IPS-NIHi11 (cell line): Measurements from ENCODE around the gene ZFAND4.
"Not testable (repeated sequence)": the region's sequence is repeated elsewhere in the genome, so short reads cannot be mapped to it uniquely, and the experiment has no call there.

Source experiments
- DNase-seq: peaks from one replicate; pipeline ENCODE4 v3.0.0; 2012; ENCODE audit warnings: mixed read lengths, low spot score

Gene ZFAND4

DNA sequence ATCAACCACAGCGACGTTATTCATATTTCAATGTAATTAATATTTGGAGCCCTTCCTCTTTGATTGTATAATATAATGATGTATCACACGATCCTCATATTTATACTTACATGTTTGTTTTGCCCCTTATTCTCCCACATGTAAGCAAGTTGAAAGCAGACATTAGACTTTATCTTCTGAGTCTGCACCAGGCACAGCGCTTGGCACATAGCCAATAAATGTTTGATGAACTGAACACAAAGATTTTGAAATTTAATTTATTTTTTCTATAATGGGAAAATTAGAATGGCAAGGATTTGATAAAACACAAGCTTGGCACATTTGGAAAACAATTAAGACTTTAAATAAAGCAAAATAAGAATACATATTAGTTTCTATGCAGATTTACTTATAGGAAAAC is 31.6 kb downstream of the ZFAND4 start:
- no peak for DNase-seq

DNA sequence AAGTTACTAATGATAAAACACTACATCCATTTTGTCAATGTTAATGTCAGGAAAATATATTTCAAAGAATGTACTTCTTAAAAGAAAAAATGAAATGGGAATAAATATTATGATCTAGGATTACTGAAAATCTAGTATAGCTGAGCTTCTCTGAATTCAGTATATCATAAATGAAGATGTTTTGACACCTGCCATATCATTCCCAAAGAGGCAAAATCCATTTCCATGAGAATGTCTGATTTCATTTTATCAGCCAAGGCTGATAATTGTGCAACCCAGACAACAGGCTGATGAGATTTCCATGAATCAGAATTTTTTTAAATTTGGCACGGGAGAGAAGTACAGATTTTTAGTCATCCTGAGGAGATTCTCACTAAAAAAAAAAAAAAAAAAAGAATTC is 32.5 kb downstream of the ZFAND4 start:
- DNase-seq = no peak

DNA sequence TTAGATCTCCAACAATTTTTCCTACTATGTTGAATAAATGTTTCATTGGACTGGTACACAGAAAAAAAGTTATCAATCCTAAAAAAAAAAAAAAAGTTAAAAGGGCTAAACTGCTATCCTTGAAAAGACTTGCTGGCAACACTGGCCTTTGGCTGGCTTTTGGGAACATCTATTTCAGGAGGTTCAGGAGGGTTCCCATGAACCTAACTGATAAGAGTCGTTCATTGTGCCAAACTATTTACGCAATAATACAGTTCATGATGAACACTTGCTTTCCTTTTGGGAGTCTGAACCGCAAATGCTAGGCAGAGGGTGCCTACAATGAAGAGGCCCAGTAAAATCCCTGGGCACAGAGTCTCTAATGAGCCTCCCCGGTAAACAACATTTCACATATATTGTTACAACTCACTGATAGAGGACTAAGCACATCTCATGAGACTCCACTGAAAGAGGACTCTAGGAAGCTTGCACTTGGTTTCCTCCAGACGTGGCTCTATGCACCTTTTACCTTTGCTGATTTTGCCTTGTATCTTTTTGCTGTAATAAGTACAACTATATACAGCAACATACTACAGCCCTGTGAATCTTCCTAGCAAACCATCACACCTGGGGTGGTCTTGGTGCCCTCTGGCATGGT is 45.0 kb downstream of the ZFAND4 start:
- no peak for DNase-seq

DNA sequence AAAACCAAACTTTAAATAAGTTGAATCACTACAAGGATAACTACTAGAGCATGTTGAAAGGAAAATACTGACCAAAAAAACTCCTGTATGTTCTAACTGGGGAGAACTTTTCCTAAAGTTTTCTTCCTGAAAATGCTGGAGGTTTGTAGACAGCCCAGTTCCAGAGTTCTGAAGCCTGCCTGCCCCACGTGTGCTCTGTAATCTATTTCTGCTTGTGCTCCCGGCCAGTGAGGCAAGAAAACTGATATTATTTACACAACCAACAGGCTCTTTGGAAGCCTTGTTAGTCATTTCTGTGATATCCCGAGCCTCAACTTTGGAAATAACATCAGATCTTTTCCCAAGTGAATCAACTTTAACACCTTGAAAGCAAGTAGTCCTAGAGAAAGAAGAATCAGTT is 46.7 kb downstream of the ZFAND4 start:
- no peak for DNase-seq

DNA sequence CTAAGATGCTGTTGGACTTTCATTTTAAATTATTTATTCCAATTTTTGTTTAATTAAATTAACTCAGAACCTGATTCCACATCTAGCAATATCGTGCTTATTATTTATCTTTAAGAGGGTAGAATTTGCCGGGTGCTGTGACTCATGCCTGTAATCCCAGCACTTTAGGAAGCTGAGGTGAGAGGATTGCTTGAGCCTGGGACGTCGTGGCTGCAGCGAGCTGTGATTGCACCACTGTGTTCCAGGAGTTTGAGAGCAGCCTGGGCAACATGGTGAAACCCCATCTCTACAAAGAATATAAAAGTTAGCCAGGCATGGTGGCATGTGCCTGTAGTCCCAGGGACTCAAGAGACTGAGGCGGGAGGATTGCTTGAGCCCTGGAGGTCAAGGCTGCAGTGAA is 47.8 kb downstream of the ZFAND4 start:
- no peak for DNase-seq

DNA sequence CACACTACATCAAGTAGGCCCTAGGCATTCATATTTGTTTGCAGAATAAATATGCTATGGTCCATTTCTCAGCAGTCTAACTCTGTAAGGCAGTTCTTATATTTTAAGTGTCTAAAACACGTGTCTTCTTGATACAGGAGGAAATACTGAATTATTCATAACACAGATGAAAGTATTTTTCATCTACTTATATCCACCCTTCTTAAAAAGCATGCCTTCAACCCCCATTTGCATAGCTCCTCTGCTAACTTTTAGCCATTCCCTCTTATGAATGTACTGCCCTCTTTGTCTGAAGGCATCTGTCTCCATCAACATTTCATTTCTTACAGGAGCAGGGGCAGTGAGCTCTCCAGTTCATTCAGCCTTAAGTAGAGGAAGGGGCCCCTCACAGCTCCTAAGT is 57.7 kb downstream of the ZFAND4 start:
- no peak for DNase-seq

DNA sequence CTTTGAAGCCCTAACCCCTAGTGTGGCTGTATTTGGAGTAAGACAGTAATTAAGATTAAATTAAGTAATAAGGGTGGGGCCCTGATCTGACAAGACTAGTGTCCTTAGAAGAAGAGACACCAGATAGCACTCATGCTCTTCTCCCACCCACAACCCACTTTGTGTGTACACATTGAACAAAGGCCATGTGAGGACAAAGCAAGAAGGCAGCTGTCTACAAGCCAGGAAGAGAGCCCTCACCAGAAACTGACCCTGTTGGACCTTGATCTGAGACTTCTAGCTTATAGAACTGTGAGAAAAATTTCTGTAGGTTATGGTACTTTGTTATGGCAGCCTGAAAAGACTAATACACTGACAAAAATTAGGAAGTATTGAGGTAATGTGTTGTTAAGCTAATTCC is 59.8 kb downstream of the ZFAND4 start:
- DNase-seq = no peak

DNA sequence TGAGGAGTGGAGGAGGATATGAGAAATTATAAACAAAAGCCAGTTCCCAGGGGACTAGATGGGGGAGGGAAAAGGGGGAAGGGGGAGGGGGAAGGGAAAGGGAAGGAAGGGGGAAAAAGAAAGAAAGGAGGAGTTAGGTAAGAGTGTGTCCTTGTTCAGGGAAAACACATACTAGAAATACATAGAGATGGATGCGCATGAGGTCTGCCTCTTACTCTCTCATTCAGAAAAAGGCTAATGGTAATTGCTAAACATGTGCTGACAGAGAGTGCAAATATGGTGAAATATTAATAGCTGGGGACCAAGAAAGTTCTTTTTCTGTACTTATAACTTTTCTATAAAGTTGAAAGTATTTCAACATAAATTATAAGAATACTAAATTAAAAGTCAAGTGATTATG is 64.5 kb downstream of the ZFAND4 start:
- no peak for DNase-seq

DNA sequence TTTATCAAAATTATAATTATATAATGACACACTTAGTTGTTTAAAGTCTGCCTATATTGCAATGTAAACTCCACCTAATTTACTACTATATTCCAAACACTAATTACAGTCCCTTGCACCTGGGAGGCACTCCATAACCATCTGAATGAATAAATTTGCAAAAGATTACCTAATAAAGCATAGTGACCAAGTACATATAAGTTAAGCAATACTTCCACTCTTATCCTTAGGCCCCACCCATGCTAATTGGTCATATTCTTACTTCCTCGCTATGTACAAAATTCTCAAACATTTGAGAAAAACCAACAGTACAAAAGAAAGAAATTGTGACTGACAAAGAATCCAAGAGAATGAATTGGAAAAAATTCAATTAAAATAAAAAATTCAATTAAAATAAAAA is 65.3 kb downstream of the ZFAND4 start:
- no peak for DNase-seq

DNA sequence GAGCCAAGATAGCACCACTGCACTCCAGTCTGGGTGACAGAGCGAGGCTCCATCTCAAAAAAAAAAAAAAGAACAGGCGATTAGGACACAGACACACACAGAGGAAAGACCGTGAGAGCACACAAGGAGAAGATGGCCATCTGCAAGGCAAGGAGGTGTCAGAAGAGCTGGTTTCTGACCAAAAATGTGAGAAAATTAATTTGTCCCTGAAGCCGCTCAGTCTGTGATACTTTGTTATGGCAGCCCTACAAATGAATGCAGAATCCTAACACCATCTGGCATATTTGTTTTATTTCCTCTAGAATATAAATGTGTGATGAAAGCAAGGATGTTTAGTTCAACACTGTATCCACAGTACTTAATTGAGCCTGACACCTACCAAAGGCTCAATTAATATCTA is 69.7 kb downstream of the ZFAND4 start:
- no peak for DNase-seq

DNA sequence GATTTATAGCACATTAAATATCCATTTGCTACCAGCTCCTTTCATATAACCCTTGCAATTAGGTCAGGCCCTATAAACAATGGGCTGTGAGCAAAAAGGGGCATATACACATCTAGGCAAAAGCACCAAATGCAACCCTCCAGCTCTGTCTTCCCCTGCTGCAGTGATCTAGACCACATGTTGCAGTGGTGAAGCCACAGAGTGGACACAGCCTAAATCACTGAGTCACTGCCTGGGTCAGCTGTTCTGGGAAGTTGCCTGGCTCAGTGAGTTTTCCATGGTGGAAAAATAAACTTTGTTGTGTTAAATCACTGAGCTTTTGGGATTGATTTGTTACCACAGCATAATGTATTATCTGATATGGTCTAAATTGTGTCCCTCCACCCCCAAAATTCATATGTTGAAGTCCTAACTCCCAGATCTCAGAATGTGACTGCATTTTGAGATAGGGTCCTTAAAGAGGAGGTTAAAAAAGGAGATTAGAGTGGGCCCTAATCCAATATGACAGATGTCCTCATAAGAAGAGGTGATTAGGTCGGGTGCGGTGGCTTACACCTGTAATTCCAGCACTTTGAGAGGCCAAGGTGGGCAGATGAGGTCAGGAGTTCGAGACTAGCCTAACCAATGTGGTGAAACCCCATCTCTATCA is 70.4 kb downstream of the ZFAND4 start:
- no peak for DNase-seq

DNA sequence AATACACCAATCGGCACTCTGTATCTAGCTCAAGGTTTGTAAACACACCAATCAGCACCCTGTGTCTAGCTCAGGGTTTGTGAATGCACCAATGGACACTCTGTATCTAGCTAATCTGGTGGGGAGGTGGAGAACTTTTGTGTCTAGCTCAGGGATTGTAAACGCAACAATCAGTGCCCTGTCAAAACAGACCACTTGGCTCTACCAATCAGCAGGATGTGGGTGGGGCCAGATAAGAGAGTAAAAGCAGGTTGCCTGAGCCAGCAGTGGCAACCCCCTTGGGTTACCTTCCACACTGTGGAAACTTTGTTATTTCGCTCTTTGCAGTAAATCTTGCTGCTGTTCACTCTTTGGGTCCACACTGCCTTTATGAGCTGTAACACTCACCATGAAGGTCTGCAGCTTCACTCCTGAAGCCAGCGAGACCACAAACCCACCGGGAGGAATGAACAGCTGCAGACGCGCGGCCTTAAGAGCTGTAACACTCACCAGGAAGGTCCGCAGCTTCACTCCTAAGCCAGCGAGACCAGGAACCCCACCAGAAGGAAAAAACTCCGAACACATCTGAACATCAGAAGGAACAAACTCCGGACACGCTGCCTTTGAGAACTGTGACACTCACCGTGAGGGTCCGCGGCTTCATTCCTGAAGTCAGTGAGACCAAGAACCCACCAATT is 71.2 kb downstream of the ZFAND4 start:
- not testable (repeated sequence) for DNase-seq

DNA sequence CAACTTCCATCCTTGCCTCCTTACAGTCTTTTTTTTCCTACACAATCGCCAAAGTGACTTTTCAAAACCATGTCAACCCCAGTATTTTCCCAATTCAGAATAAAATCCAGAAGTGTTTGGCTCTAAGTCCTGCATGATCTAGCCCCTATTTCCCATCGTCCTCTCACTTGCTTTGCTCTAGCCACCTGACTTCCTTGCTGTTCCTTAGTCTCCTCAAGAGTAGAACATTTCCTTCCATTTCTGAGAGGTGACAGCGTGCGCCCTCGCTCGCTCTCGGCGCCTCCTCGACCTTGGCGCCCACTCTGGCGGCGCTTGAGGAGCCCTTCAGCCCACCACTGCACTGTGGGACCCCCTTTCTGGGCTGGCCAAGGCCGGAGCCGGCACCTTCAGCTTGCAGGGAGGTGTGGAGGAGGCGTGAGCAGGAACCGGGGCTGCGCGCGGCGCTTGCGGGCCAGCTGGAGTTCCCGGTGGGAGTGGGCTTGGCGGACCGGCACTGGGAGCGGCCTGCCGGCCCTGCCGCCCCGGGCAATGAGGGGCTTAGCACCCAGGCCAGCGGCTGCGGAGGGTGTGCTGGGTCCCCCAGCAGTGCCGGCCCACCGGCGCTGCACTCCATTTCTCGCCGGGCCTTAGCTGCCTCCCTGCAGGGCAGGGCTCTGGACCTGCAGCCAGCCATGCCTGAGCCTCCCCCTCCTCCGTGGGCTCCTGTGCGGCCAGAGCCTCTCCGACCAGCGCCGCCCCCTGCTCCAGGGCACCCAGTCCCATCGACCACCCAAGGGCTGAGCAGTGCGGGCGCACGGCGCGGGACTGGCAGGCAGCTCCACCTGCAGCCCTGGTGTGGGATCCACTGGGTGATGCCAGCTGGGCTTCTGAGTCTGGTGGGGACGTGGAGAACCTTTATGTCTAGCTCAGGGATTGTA is 72.0 kb downstream of the ZFAND4 start:
- not testable (repeated sequence) for DNase-seq

DNA sequence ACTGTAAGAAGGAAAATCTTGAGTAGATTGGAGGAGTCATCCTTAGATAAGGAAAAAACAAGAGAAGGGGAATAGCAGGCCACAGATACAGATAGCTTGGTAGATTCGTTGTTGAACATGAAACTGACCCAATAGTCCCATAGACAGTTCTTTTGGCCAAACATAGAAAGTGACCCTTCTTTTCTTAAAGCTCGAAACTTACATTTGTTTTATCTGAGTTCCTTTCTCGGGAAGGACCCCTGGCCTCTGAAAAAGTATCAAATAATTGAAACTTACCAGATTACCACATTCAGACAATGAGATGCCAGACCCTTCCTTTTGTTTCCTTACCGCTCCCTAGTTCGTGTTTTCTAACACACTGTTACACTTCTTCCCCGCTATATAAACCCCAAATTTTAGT is 72.9 kb downstream of the ZFAND4 start:
- no peak for DNase-seq

DNA sequence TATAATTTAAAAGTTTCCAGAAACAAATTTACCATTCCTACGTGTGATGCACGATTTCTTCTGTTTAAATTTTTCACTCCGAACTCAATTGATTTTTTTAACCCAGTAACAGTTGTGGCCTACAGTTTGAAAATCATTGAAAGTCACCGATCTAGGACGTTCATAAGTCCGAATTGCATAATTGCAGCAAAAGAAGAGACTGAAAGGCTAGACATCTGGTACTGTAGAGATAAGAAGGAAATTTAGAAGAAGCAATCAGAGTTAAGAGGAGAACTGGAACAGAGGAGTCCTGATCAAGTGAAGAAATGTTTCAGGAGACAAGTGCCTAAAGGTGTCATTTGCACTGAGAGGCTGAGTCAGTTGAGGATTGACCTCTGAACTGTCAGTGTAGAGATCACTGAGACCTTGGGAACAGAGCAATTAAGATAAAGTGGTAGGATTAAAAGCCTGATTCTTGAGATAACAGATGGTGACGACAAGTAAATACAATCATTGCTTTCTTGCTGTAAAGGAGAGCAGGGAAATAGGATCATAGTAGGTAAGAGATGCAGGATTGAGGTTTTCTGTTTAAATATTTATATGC is 73.5 kb downstream of the ZFAND4 start:
- DNase-seq = no peak

DNA sequence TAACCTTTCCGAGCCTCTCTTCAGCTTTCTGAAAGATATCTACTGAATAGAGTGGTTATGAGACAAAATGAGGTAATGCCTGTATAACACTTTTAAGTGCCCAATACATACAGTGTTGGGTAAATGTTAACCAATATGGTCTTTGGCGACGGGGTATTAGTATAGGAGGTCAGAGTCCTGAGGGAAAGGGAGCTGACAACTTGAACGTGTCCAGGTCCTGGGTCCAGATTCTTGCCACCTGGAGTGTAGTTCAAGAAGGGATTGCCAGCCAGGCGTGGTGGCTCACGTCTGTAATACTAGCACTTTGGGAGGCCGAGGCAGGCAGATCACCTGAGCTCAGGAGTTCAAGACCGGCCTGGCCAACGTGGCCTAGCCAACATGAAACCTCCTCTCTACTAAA is 76.0 kb downstream of the ZFAND4 start:
- DNase-seq = no peak

DNA sequence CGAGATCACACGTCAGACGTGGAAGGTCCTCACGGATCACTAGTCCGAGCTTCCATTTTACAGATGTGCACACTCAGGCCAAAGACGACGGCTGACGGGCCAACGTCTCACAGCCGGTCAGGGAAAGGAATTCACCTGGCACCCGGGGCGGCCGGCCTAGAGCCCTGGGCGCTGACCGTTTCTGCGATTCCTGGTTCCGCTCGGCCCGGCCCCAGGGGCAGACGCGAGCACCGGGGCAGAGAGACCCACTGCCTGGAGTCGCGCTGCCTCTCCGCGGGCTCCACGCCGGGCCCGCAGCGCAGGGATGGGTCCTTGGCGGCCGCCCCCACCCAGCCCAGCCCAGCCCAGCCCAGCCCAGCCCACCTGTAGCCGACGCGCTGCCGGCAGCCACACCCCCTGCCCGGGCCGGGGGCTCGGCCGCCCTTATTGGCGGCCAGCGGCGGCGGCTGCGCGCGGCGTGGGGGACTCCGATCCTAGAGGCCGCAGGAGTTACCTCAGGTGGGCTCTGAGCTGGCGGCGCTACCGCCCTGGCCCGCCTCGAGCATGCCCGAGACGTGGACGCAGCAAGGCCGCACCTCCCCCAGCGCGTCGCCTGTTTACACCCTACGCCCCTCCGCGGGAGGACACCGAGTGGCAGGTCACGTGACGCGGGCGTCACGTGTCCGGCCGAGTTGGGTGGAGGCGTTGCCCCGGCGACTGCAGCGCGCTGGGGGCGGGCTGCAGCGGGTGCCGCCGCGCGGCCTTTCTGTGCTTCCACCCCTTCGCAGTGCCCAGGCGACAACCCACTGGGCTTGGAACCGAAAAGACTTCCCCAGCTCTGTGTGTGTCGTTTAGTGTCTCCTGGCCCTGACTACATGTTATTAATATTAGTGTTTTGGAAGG is 78.1 kb downstream of the ZFAND4 start:
- DNase-seq = peak; percentile 95

DNA sequence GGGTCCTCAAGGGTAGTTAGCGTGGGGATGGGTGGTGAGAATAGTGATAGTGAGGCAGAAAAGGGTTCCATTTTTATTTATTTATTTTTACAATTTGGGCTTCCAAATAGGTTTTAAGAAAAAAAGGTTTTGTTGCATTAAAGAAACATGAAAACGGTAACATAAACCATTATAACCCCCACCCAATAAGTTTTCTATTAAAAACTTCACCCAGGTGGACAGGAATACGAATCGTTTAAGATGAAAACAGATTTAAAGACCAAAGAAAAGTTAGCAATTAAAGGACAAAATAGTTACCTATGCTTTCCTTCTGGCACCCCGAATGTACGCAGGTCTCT is 78.7 kb downstream of the ZFAND4 start:
- no peak for DNase-seq

DNA sequence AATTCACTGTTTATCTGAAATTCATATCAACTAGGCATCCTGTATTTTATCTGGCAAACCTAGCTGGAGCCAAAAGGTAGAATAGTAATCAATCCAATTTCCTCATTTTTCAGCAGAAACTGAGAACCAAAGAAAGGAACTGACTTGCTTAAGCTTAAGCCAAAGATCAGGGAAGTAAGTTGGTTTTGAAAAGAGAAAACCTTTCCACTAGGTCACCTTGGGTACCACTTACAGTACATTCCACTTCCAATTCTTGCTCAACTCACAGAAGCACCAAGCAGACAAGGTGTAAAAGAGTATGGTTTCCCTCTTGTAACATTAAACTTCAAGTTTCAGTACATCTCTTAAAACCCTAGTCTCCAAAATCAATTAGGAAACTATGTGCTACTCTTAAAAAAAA is 79.6 kb downstream of the ZFAND4 start:
- no peak for DNase-seq

DNA sequence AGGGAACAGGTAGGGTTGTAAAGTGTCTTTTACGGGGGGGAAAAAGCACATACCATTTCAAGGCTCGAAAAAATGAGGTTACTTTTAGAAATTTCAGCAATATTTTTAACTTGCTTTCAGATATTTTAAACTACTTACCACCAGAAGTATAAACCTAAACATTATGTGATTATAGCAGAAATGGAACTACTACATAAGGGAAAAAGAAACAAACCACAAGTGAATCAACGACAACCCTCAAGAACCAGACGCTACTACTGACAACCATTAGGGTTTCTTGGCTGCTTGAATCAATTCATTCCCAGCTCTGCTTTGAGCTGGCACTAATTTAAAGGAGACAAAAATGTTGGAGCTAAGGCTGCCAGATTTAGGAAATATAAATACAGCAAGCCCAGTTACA is 80.1 kb downstream of the ZFAND4 start:
- no peak for DNase-seq

DNA sequence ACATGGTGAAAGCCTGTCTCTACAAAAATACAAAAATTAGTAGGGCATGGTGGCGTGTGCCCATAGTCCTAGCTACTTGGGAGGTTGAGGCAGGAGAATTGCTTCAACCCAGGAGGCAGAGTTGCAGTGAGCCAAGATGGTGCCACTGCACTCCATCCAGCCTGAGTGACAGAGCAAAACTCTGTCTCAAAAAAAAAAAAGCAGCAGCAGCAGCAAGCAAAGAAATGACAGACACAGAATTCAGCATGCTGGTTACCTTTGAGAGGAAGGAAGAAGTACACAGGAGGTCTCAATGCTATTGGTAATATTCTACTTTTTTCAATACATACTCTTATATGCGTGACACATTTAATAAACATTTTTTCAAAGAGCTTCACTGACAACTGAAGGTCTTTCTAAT is 81.3 kb downstream of the ZFAND4 start:
- no peak for DNase-seq
